ENCODE results near the gene DNAJC17.

GRCh38 chr15:40754883-40755811 lies 52.1 kb downstream of the DNAJC17 start, which contains the start of gene RMDN3:
- TF ChIP-seq EZH2 (conservative IDR thresholded peaks at IDR 0.05; ENCODE audit: low read depth, low read length) (no peak), TAF1 (CRISPR knock-in tag; IDR thresholded peaks at IDR 0.05) (peak; percentile 42; the same call in 1 of the 2 replicates), ZNF460 (CRISPR knock-in tag; IDR thresholded peaks at IDR 0.05; ENCODE audit: borderline replicate concordance) (0 out of 2 replicates have a peak, but pooled peaks have one; percentile 23), ZIK1 (CRISPR knock-in tag; IDR thresholded peaks at IDR 0.05; ENCODE audit: borderline replicate concordance, low read depth) (no peak), POLR2A (IDR thresholded peaks at IDR 0.05; ENCODE audit: insufficient read depth in 1 of 2, low read depth in 2 of 2, low read length in 2 of 2) (peak; percentile 79 to 91)
- TF ChIP-seq, protein P1, sequence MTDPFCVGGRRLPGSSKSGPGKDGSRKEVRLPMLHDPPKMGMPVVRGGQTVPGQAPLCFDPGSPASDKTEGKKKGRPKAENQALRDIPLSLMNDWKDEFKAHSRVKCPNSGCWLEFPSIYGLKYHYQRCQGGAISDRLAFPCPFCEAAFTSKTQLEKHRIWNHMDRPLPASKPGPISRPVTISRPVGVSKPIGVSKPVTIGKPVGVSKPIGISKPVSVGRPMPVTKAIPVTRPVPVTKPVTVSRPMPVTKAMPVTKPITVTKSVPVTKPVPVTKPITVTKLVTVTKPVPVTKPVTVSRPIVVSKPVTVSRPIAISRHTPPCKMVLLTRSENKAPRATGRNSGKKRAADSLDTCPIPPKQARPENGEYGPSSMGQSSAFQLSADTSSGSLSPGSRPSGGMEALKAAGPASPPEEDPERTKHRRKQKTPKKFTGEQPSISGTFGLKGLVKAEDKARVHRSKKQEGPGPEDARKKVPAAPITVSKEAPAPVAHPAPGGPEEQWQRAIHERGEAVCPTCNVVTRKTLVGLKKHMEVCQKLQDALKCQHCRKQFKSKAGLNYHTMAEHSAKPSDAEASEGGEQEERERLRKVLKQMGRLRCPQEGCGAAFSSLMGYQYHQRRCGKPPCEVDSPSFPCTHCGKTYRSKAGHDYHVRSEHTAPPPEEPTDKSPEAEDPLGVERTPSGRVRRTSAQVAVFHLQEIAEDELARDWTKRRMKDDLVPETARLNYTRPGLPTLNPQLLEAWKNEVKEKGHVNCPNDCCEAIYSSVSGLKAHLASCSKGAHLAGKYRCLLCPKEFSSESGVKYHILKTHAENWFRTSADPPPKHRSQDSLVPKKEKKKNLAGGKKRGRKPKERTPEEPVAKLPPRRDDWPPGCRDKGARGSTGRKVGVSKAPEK (CRISPR knock-in tag; IDR thresholded peaks at IDR 0.05; ENCODE audit: borderline replicate concordance), result no peak
- TF ChIP-seq, protein P2, sequence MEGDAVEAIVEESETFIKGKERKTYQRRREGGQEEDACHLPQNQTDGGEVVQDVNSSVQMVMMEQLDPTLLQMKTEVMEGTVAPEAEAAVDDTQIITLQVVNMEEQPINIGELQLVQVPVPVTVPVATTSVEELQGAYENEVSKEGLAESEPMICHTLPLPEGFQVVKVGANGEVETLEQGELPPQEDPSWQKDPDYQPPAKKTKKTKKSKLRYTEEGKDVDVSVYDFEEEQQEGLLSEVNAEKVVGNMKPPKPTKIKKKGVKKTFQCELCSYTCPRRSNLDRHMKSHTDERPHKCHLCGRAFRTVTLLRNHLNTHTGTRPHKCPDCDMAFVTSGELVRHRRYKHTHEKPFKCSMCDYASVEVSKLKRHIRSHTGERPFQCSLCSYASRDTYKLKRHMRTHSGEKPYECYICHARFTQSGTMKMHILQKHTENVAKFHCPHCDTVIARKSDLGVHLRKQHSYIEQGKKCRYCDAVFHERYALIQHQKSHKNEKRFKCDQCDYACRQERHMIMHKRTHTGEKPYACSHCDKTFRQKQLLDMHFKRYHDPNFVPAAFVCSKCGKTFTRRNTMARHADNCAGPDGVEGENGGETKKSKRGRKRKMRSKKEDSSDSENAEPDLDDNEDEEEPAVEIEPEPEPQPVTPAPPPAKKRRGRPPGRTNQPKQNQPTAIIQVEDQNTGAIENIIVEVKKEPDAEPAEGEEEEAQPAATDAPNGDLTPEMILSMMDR (CRISPR knock-in tag; IDR thresholded peaks at IDR 0.05), result peak; percentile 35

Measured in HepG2 (cell line).